Left lobe of liver (tissue), 2 donors: ENCODE data around the gene CSGALNACT2. TPM values are rescaled to one million over a fixed set of nuclear protein-coding genes. Genes with fewer than 3 reads are reported as not detected.
"Not testable (repeated sequence)": the region's sequence is repeated elsewhere in the genome, so short reads cannot be mapped to it uniquely, and the experiment has no call there.

Experiments
- ATAC-seq: fragments of 200-7000 bp; cut with Tn5 transposase; one replicate; pipeline ENCODE4 v1.9.1; 2020; ENCODE audit warnings: mild to moderate bottlenecking, moderate library complexity
- DNase-seq: peaks from one replicate; pipeline ENCODE4 v3.0.0-alpha.2; 2020; ENCODE audit warnings: low spot score
- total RNA-seq: library from RNA; stranded (reverse); gene quantifications from one replicate; pipeline ENCODE4 v1.2.1, GENCODE V29; 2021
- donor health status: DM: no; HTN: no; CAD: no; lungs with moderate emphysema.
- donor health status: DM: no; HTN: yes; CAD: no.

The CSGALNACT2 gene
- total RNA-seq, 1 donor from 2014 or later: 5.5 TPM

- ATAC-seq: no peak
- no peak for DNase-seq
These were observed 1.1 kb upstream of the CSGALNACT2 start for GRCh38 chr10:43136995-43137716.

GRCh38 chr10:43137717-43138020 lies 576 bp upstream of the CSGALNACT2 start:
- DNase-seq: no peak

DNA sequence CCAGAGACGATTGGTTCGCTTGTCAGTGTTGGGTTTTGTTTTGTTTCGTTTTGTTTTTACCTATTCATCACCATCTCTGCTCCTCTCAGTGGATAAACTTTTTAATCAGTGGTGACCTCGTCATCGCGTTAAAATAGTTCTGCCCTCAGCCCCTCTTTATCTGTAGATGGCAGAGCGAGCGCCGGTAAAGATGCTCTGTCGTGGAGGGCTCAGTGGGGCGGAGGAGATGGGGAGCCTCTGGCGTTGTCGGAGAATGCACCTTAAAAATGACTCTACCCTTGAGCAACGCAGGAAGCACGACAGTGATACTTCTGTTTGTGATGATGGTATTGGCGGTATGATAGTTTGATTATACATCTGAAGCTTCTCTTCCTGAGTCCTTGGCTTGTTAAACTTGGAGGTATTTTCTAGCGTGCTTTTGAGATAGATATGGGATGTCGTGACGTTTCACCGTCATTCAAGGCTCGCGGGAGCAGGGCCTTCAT lies 554 bp downstream of the CSGALNACT2 start:
- DNase-seq (no peak), ATAC-seq (peak; percentile 15)

More at GRCh38 chr10:43137717-43138020, 576 bp upstream of the CSGALNACT2 start:
- peak; percentile 67 for ATAC-seq

GRCh38 chr10:43141421-43141820 lies 3.2 kb downstream of the CSGALNACT2 start:
- DNase-seq (no peak), ATAC-seq (no peak)

DNA sequence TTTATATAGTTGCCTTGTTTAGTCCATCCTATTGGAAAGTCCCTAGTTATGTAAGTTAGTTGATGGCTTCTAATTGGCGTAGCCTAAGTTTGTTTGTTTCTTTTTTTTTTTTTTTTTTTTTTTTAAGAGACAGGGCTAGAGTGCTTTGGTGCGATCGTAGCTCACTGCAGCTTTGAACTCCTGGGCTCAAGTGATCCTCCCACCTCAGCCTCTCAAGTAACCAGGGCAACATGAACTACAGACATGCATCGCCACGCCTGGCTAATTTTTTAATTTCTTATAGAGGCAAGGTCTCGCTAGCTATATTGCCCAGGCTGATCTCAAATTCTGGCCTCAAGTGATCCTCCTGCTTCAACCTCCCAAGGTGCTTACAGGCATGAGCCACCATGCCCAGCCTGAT lies 7.1 kb downstream of the CSGALNACT2 start:
- ATAC-seq (no peak), DNase-seq (no peak)

- not testable (repeated sequence) for DNase-seq, ATAC-seq
These were observed 7.7 kb downstream of the CSGALNACT2 start for GRCh38 chr10:43145936-43146335.

DNA sequence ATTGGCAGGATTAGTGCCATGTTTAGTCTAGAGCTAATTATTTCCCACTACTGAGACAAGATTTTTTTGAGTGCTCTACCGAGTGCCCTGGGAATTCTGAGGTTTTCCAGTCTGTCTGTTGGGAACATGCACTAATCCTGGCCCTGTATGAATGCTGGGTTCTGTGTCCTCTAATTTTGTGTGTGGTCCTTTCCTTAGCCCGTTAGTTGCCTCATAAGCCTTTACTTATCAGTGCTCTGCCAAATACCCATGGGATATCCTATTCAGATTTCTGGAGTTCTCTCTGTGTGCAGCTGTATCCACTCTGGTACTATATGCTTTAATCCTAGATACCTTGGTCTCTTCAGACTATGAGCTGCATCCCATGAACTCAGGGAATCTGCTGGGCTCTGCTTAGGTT lies 13.1 kb downstream of the CSGALNACT2 start:
- ATAC-seq (no peak), DNase-seq (no peak)

DNA sequence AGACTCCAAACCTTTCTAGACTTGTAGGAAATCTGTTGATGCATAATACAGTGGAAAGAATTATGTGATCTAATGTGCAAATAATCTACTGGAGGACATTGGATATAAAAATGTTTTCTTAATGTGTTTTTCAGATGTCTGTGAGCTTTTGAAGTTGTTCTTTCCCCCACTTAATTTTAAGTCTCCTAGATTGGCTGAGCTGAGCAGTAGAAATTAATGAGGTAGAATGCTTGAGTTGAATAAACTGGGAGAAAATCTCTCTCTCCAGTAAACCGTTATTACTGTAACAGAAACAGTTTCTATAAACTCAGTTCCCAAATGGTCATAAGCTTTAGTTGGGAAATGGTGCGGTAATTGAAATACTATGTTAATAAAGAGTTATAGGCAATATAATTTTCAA lies 15.7 kb downstream of the CSGALNACT2 start:
- ATAC-seq: no peak
- no peak for DNase-seq

DNA sequence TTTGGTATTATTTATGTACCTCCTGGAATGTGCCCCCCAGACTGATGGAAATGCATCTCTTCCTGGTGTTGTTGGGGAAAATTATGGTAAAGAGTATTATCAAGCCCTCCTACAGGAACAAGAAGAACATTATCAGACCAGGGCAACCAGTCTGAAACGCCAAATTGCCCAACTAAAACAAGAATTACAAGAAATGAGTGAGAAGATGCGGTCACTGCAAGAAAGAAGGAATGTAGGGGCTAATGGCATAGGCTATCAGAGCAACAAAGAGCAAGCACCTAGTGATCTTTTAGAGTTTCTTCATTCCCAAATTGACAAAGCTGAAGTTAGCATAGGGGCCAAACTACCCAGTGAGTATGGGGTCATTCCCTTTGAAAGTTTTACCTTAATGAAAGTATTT lies 17.0 kb downstream of the CSGALNACT2 start:
- ATAC-seq (no peak), DNase-seq (no peak)

- DNase-seq: no peak
- ATAC-seq: no peak
These were observed 17.5 kb downstream of the CSGALNACT2 start for GRCh38 chr10:43155741-43156140.

GRCh38 chr10:43156590-43157341 lies 18.5 kb downstream of the CSGALNACT2 start:
- ATAC-seq: no peak
- DNase-seq: no peak

DNA sequence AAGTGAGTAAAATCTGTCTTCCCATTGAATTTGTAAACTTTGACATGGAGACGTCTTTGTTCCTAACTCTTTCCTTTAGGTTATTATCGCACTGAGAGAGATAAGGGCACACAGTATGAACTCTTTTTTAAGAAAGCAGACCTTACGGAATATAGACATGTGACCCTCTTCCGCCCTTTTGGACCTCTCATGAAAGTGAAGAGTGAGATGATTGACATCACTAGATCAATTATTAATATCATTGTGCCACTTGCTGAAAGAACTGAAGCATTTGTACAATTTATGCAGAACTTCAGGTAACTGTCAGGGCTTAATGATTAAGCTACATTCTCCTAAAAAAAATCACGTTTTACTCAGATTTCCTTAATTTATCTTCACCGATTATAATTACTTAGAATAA lies 20.4 kb downstream of the CSGALNACT2 start:
- no peak for ATAC-seq
- no peak for DNase-seq

DNA sequence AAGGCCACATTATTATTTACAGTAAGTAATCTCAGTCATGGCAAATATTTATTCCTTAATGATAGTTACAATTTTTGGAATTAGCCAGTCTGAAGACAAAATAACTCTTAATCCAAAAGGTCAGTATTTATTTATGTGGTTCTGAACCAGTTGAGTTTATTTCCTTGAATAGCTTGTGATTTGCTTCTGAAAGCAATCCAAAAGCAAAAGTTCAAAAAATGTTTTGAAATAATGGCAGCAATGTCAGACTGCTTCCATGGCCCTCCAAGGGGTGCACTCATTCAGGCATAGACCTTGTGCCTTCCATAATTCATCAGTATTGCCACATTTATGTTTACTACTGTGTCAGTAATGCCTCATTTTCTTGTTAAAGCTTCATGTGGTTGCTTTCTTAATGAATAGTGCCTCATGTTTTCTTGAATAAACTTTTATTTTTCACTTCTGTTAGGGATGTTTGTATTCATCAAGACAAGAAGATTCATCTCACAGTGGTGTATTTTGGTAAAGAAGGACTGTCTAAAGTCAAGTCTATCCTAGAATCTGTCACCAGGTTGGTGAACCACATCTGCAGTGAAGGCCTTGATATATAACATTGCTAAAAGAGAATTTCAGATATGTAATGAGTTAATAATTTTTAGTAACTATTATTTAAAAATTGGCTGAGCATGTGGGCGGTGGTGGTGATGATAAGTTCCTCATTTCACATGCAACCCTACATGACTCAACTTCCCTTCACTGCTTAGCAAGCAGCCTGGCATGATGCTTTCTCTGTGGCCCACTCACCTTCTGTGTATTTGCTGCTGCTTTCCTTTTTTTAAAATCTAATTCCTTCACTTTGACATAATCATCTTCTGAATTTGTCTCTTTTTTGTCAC lies 22.0 kb downstream of the CSGALNACT2 start:
- DNase-seq (no peak), ATAC-seq (no peak)

DNA sequence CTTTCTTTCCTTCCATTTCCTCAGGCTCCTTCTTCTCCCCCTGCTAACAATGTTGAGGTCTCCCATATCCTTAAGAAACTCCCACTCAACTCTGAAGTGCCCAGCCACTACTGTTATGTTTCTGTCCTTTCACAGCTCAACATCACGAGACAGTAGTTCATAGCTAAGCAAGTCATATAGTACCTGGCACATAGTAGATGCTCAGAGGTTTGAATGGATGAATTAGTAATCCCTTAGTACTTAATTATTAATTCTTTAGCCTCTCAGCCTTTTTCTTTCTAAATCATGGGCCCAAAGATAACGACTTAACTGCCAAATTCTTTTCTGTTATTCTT lies 22.6 kb downstream of the CSGALNACT2 start:
- DNase-seq: no peak
- no peak for ATAC-seq

DNA sequence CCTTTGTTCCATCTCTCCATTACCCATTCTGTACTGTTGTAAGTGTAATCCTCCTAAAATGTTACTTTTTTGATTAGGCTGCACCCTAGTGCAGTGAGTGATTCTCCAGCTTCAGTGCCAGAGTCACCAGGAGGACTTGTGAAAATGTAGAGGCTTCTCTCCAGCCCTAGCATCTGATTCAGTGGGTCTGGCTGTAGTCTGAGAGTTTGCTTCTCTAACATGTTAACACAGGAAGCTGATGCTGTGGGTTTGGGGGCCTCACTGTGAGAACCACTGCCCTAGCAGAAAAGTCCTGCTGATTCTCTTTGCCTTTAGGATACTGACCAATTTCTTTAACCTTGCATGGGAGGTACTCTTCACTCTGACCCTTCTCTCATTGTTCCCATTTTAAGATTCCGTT lies 24.4 kb downstream of the CSGALNACT2 start:
- DNase-seq: no peak
- ATAC-seq: no peak

GRCh38 chr10:43166207-43166879 lies 28.1 kb downstream of the CSGALNACT2 start:
- no peak for ATAC-seq
- no peak for DNase-seq

DNA sequence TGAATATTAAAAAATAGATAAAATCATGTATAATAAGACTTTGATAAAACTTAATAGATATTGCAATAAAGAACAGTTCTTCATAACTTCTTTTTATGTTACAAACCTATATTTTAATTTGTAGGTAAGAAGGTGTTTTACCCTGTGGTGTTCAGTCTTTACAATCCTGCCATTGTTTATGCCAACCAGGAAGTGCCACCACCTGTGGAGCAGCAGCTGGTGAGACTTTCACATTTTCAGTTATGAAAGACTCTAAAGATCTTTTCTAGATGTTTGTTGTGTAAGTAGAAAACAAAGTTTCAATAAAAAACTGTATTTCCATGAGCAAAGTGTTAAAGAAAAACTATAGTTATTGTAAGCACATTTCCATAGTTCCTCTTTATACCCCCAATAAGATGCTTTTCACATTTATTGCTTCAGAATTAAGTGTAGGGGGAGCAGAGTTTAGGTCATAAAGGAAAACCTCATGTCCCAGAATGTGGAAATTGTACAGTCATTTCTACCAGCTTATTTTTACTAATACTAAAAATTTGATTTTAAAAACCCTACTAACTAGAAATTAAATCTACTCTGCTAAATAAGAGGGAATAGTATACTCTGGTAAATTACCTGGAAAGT lies 28.7 kb downstream of the CSGALNACT2 start:
- DNase-seq (no peak), ATAC-seq (no peak)

- ATAC-seq (no peak), DNase-seq (no peak)
These were observed 29.2 kb downstream of the CSGALNACT2 start for GRCh38 chr10:43167498-43167889.

DNA sequence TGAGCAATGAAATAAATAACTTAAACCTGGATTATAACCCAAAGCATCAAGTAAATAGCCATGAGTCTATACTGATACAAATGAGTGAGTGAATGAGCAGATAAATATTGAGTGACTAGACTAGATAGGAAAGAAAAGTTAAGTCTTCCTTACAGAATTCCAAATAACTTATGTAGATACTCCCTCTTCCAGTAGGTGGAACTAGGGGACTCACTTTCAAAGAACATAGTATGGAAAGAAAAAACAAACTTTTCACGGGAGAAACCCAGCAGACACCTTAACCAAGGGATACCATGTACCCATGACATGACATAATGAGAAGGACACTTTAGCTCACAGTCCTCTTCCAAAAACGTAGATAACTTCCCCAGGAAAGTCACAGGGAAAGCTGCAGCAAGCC lies 32.2 kb downstream of the CSGALNACT2 start:
- no peak for ATAC-seq

DNA sequence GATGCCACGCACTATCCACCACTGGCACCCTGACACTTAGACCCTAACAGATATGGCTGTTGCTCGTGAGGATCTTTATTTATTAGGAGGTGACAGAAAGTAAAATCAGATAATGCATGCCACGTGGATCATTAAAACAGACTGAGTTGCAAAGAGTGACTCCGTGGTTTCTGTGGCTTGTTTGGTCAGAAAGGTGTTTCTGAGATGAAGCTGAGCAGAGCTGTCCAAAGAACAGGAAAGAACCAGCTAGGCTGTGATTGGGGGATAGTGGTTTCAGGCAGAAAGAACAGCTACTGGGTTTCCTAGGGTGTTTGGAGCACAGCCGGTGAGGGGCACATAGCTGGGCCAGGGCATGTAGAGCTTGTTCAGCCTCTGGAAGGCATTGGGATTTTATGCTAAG lies 34.4 kb downstream of the CSGALNACT2 start:
- ATAC-seq: no peak
- DNase-seq: no peak

More for the DNA sequence above, 32.2 kb downstream of the CSGALNACT2 start:
- no peak for DNase-seq

DNA sequence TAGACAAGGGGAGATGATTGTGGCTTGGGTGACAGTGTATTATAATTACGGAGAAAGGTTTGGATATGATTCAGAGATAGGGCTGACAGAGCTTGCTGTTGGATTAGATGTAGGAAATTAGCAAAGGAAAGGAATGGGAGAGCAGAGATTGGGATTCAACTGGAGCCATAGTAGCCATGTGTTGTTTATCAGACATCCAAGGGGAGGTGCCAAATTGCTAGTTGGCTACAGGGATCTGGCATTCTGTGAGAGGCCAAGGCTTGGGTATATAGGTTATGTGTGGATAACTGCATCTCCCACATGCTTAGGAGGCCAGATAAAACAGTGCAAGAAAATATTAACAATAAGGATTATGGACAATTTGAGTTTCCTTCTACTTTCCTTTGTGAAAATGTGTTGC lies 34.9 kb downstream of the CSGALNACT2 start:
- DNase-seq: no peak
- no peak for ATAC-seq
